Nucleus accumbens (tissue), 56 donors: ENCODE results near the gene ELOB.

Source experiments
- DNase-seq, 56 donors: peaks; one replicate each; lab custom pipeline; 2025; lab: John Stamatoyannopoulos, UW

The ELOB gene

GRCh38 chr16:2777231-2777902 is at the start of gene ELOB:
Gene ELOB (minus strand): TSS chr16:2777280. CDS start chr16:2777239, 41 bp downstream.
- peak in 53 of 56 donors; percentile 32 to 91 (median 79) for DNase-seq

DNA sequence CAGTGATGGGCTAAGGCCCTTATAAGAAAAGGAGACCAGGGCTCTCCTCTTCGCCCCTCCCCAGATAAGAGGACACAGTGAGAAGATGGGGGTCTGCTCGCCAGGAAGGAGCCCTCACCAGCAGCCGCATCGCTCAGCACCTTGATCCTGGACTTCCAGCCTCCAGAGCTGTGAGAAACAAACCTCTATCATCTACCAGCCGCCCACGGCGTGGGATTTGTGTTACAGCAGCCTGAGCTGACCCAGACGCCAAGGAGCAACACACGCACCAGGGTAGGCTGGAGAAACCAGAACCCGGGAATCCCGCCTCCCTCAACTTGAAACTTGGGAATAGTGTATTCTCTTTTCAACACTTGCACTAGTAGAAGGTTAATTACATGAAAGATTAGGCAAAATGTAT is 48.8 kb upstream of the ELOB start:
- DNase-seq, result no peak

DNA sequence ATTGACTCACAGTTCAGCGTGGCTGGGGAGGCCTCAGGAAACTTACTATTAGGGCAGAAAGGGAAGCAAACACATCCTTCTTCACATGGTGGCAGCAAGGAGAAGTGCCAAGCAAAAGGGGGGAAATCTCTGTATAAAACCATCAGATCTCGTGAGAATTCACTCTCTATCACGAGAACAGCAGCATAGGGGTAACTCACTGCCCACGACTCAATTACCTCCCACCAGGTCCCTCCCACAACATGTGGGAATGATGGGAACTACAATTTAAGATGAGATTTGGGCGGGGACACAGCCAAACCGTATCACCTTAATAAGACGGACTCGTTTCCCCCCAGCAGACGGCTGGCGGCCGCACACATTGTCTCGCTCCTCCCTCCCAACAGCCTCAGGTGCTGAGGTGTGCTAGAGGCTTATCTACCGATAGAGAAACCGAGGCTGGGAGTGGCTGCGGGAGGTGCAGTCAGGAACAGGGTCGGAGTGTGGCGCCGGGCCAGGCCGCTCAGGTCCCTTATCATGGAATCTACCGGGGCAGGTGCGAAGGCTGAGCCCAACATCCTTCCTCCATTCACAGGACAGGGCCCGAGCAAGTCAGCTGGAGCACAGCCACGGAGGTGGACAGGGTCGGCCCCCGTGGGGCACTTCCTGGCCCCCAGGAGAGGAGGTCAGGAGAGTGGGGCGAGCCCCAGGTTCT is 48.1 kb upstream of the ELOB start:
- DNase-seq, result no peak

GRCh38 chr16:2824626-2825025 is 47.5 kb upstream of the ELOB start:
- DNase-seq, result no peak

GRCh38 chr16:2822496-2822895 is 45.4 kb upstream of the ELOB start:
- no peak for DNase-seq

GRCh38 chr16:2822158-2822495 is 45.0 kb upstream of the ELOB start:
- DNase-seq, result no peak

GRCh38 chr16:2821487-2822157 is 44.5 kb upstream of the ELOB start:
- no peak for DNase-seq

- DNase-seq, result no peak
Observed at GRCh38 chr16:2820836-2821486, 43.9 kb upstream of the ELOB start.

DNA sequence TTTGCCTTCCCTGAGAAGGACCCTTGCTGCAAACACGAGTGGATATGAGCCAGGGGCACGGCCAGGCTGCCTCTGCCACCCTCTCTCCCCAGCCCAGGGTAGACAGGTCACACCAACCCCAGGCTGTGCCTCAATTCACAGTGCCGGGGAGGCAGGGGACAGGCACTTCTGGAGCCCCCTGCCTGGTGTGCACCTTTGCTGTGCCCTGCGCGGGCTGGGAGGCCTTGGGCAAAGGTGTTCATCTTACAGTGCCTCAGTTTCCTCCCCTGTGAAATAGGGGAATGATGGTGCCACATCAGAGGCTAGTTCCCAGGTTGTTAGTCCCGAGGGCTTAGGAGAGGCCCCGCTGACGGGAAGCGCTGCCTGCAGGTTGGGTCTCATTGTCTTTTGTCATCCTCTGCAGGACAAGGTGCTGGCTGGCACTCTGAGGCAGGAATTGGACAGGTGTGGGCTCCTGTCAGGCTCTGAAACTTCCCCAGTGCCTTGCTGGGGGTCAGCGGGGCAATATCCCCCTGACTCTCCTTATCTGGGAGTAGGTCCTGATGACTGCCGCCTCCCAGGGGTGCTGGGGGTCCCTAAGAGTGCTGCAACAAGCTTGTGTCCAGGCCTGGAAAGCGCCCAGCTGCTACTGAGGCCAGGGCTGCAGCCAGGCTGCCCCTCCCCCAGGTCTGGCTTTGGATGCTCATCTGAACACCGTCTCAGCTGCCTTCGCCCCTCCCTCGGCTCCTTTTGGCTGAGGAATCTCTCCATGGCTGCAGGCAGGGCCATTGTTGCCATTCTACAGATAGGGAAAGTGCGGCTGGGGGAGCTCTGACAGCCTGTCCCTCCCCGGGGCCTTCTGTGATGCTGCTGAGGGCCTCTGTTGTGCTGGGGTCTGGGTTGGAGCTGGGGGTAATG is 43.1 kb upstream of the ELOB start:
- DNase-seq, result no peak

- DNase-seq, result no peak
Observed at GRCh38 chr16:2819179-2819938, 42.3 kb upstream of the ELOB start.

- DNase-seq, result no peak
Observed at GRCh38 chr16:2818272-2818876, 41.3 kb upstream of the ELOB start.

DNA sequence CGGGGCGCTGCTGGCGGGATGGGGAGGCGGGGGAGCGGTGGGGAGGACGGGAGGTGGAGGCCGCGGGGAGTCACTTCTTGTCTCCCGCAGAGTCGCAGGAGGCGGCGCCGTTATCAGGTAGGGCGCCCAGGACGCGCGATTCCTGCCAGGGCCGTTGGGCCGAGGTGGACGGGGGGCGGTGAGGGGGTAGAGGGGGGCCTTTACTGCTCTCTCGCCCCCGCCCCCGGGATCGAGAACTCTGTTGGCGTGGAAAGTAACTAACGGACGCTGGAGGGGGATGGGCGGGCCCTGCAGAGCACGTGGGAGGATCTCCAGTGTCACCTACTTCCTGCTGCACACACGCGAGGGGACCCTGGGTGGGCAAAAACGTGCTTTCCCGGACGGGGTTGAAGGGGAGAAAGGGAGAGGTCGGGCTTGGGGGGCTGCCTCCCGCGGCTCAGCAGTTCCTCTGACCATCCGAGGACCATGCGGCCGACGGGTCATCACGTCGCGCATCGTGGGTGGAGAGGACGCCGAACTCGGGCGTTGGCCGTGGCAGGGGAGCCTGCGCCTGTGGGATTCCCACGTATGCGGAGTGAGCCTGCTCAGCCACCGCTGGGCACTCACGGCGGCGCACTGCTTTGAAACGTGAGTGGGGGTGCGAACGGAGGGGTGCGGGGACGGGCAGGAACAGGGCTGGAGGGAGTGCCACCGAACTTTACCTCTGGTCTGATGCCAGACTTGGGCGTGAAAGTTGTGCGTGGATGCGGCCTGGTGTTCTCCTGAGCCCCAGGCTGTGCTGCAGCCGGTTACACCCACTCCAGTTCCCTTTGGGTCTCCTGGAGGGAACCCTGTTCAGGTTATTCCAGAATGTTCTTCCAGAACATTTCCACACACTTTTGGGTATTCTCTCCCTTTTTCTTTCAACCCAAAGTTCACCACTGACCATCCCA is 40.5 kb upstream of the ELOB start:
- DNase-seq, result no peak

GRCh38 chr16:2816751-2817339 is 39.8 kb upstream of the ELOB start, which contains the start of gene PRSS21:
Gene PRSS21 (plus strand): TSS chr16:2817237. CDS start chr16:2817269, 32 bp downstream.
- no peak for DNase-seq

GRCh38 chr16:2815299-2815771 is 38.3 kb upstream of the ELOB start:
- DNase-seq, result no peak

- DNase-seq, result no peak
Observed at GRCh38 chr16:2814551-2815298, 37.6 kb upstream of the ELOB start.

DNA sequence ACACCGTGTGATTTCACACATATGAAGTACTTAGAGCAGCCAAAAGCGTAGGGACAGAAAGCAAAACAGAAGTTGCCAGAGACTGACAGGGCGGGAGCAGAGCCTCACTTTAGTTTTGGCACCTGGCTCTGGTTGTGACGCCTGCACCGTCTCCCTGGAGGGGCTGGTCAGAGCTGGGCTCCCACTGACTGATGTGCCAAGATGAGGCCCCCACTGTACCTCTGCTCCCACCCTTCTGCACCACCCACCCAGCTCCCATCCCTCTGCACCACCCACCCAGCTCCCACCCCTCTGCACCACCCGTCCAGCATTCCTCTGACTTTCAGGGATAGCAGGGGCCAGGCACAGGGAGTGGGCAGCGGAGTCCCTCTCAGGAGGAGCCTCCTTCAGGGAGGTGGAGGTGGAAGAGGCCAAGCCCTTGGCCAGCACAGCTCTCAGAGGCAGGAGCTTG is 36.7 kb upstream of the ELOB start:
- DNase-seq, result no peak
